ENCODE results near the gene EFCC1.

DNA sequence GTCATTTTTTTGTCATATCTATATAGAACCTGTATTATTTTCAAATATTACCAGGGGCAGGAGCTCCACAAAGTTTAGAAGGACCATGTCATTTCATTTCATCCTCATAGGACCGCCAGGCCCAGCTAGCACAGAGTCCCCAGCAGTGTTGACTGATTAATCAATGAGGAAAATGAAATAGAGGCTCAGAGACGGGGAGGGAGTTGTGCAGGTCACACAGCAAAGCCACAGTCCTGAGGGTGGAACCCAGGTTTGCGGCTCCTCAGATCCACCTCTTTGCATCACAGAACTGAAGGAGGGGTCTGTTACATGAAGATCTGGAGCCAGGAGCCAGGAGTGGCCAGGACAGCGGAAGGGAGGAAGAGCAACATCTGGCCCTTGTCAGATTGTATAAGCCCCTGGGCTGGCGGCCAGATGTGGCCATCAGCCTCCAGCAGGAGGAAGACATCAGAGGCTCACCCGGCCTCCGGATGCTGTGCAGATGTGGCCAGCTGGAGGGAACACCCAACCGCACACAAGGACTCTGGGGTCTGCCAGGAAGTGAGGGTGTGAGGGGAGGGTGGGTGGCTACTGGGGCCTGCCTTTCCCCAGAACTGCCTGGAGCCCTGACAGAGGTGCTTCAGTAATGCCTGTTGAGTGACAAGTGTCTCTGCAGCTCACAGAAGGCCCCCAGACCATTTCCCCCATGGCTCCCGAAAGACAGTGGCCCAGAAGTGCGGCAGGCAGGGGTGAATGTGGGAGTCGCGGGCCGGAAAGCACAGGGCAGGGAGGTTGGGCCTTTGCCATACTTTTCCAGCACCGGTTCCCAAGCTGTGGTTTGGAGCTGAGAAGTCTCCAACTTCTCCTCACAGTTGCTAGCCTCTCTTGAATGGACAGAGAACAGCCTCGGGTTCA is 21.3 kb downstream of the EFCC1 start:
- TF ChIP-seq, protein P1, sequence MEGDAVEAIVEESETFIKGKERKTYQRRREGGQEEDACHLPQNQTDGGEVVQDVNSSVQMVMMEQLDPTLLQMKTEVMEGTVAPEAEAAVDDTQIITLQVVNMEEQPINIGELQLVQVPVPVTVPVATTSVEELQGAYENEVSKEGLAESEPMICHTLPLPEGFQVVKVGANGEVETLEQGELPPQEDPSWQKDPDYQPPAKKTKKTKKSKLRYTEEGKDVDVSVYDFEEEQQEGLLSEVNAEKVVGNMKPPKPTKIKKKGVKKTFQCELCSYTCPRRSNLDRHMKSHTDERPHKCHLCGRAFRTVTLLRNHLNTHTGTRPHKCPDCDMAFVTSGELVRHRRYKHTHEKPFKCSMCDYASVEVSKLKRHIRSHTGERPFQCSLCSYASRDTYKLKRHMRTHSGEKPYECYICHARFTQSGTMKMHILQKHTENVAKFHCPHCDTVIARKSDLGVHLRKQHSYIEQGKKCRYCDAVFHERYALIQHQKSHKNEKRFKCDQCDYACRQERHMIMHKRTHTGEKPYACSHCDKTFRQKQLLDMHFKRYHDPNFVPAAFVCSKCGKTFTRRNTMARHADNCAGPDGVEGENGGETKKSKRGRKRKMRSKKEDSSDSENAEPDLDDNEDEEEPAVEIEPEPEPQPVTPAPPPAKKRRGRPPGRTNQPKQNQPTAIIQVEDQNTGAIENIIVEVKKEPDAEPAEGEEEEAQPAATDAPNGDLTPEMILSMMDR (IDR thresholded peaks at IDR 0.05): no peak
- TF ChIP-seq MYC (IDR thresholded peaks at IDR 0.05; ENCODE audit: borderline replicate concordance, low read length) (no peak), ESRRA (IDR thresholded peaks at IDR 0.05; ENCODE audit: borderline replicate concordance, low read length) (no peak), RNF2 (IDR thresholded peaks at IDR 0.05; ENCODE audit: borderline replicate concordance, low read depth) (no peak), JUNB (IDR thresholded peaks at IDR 0.05) (no peak), BHLHE40 (IDR thresholded peaks at IDR 0.05; ENCODE audit: low read depth, low read length) (no peak), POLR2A (IDR thresholded peaks at IDR 0.05; ENCODE audit: low read length) (no peak)
- TF ChIP-seq, protein P2, sequence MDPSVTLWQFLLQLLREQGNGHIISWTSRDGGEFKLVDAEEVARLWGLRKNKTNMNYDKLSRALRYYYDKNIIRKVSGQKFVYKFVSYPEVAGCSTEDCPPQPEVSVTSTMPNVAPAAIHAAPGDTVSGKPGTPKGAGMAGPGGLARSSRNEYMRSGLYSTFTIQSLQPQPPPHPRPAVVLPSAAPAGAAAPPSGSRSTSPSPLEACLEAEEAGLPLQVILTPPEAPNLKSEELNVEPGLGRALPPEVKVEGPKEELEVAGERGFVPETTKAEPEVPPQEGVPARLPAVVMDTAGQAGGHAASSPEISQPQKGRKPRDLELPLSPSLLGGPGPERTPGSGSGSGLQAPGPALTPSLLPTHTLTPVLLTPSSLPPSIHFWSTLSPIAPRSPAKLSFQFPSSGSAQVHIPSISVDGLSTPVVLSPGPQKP (IDR thresholded peaks at IDR 0.05; ENCODE audit: low read depth, low read length): no peak
- TF ChIP-seq, protein P3, sequence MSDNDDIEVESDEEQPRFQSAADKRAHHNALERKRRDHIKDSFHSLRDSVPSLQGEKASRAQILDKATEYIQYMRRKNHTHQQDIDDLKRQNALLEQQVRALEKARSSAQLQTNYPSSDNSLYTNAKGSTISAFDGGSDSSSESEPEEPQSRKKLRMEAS (IDR thresholded peaks at IDR 0.05): no peak
- TF ChIP-seq, protein P4, sequence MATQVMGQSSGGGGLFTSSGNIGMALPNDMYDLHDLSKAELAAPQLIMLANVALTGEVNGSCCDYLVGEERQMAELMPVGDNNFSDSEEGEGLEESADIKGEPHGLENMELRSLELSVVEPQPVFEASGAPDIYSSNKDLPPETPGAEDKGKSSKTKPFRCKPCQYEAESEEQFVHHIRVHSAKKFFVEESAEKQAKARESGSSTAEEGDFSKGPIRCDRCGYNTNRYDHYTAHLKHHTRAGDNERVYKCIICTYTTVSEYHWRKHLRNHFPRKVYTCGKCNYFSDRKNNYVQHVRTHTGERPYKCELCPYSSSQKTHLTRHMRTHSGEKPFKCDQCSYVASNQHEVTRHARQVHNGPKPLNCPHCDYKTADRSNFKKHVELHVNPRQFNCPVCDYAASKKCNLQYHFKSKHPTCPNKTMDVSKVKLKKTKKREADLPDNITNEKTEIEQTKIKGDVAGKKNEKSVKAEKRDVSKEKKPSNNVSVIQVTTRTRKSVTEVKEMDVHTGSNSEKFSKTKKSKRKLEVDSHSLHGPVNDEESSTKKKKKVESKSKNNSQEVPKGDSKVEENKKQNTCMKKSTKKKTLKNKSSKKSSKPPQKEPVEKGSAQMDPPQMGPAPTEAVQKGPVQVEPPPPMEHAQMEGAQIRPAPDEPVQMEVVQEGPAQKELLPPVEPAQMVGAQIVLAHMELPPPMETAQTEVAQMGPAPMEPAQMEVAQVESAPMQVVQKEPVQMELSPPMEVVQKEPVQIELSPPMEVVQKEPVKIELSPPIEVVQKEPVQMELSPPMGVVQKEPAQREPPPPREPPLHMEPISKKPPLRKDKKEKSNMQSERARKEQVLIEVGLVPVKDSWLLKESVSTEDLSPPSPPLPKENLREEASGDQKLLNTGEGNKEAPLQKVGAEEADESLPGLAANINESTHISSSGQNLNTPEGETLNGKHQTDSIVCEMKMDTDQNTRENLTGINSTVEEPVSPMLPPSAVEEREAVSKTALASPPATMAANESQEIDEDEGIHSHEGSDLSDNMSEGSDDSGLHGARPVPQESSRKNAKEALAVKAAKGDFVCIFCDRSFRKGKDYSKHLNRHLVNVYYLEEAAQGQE (IDR thresholded peaks at IDR 0.05): no peak
- TF ChIP-seq, protein P5, sequence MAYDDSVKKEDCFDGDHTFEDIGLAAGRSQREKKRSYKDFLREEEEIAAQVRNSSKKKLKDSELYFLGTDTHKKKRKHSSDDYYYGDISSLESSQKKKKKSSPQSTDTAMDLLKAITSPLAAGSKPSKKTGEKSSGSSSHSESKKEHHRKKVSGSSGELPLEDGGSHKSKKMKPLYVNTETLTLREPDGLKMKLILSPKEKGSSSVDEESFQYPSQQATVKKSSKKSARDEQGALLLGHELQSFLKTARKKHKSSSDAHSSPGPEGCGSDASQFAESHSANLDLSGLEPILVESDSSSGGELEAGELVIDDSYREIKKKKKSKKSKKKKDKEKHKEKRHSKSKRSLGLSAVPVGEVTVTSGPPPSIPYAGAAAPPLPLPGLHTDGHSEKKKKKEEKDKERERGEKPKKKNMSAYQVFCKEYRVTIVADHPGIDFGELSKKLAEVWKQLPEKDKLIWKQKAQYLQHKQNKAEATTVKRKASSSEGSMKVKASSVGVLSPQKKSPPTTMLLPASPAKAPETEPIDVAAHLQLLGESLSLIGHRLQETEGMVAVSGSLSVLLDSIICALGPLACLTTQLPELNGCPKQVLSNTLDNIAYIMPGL (CRISPR knock-in tag; IDR thresholded peaks at IDR 0.05; ENCODE audit: borderline replicate concordance): no peak
